GM21576 (cell line): Measurements from ENCODE around the gene NFATC1.

Source experiments
- ATAC-seq: cut with Tn5 transposase; IDR thresholded peaks from one replicate; pipeline ENCODE4 v1.9.1; 2021; ENCODE audit warnings: mild to moderate bottlenecking, moderate library complexity; ENCODE audit not compliant: unreplicated experiment

Gene NFATC1

GRCh38 chr18:79529296-79529695 lies 133.6 kb downstream of the NFATC1 start:
- ATAC-seq: no peak

DNA sequence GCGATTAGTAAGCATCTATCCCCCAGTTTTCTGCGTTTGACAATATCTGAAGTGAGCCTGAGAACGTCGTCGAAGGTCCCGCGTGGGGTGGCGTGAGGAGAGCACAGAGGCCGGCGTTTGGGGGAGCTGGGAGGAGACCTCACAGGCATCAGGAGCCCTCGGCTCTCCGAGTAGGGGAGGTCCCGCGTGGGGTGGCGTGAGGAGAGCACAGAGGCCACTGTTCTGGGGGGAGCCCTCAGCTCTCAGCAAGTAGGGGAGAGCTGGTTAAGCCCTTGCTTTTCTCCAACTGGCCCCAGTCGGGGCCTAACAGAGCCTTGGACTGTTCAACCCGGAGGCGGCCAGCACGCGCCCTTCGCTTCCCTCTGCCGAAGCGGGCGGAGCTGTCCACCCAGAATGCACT lies 134.3 kb downstream of the NFATC1 start:
- ATAC-seq: no peak

DNA sequence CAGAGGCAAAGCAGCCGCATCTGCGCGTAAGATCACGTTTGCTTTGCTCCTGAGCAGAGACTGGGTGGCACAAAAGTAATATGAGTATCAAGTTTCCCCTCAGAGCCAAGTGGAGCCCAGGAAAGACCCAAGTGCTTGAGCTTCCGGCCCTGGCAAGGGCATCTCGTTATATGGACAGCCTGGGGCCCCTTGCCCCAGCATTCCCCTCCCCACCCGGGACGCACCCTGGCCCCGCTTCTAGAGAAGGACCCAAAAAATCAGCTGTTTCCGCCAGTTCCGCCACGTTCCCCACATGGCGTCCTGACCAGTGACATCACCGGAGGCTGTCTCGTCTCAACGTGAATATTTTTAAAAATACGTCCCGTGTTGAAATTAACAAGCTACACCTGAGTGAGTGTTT lies 135.1 kb downstream of the NFATC1 start:
- ATAC-seq: no peak

GRCh38 chr18:79531386-79531785 lies 135.7 kb downstream of the NFATC1 start:
- no peak for ATAC-seq

- ATAC-seq: no peak
Observed at GRCh38 chr18:79531926-79532312, 136.2 kb downstream of the NFATC1 start.

DNA sequence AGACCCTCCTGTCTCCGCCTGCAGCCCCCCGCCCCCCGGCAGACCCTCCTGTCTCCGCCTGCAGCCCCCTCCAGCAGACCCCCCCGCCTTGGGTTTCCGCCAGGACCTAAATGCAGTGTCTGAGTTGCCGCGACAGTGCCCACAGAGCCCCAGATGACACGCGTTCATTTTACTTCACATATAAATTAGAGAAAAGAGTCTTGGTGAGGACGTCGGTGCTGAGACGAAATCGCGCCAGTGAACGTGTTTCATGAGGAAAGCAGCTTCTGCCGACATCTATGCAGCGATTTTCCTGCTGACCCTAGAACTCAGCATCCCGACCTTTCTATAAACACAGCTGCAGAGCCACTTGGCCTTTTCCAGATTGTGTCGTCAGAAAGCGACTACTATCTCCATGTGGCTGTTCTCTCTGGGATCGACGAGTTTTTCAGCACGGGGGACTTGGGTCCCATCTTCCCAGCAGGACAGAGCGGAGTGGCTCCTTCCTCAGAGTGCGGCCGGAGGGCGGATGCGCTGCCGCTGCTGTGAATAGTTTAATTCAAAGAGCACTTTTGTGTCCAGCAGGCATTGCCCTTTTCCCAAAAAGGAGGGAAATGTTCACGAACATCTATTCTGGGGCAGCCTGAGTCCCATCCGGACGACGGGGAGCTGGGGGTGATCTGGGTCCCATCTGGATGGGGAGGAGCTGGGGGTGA lies 136.7 kb downstream of the NFATC1 start:
- ATAC-seq: no peak

GRCh38 chr18:79533146-79533545 lies 137.4 kb downstream of the NFATC1 start:
- ATAC-seq: no peak

DNA sequence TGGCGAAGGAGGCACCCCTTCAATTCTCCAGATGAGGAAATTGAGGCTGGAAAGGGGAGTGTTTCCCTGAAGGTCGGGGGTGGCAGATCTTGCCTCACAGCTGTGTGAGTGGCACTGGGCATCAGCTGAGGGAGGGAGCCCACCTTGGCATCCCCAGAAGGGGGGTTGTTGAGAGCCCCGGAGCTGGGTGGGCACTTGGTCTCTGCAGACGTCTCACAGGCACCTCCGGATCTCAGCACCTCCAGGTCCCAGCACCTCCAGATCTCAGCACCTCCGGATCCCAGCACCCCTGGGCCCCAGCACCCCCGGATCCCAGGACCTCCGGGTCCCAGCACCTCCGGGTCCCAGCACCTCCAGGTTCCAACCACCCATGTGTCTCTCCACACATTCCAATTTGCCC lies 137.9 kb downstream of the NFATC1 start:
- no peak for ATAC-seq

- ATAC-seq: no peak
Observed at GRCh38 chr18:79534356-79534755, 138.6 kb downstream of the NFATC1 start.

- no peak for ATAC-seq
Observed at GRCh38 chr18:79537758-79538157, 142.0 kb downstream of the NFATC1 start.

DNA sequence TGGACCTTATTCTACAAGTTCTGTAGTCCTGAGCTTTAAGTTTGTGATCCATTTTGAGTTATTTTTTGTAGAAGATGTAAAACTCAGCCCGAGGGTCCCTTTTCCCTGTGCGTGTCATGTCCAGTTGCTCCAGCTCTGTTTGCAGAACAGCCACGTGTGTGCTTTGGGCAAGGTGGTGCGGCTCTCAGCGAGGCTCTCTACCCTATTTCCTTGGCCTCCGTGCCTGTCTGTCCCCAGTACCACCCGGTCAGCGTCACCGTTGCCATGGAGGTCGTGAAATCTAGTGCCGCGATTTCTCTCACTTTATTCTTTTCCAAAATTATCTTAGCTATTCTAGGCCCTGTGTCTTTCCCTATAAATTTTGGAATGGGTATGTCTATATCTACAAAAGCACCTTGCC lies 142.9 kb downstream of the NFATC1 start:
- no peak for ATAC-seq

- ATAC-seq: no peak
Observed at GRCh38 chr18:79540161-79540903, 144.6 kb downstream of the NFATC1 start.

GRCh38 chr18:79540904-79541282 lies 145.2 kb downstream of the NFATC1 start:
- no peak for ATAC-seq

DNA sequence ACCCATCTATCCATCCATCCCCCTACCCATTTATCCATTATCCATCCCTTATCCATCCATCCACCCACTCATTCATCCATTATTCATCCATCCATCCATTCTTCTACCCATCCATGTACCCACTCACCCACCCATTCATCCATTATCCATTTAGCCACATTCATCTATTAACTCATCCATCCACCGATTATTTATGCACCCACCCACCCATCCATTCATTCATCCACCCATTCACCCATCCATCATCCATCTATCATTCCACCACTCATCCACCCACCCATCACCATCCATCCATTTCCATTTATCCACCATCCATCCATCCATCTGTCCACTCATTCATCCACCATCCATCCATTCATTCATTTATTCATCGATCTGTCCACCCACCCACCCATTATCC lies 146.5 kb downstream of the NFATC1 start:
- ATAC-seq: no peak

- ATAC-seq: no peak
Observed at GRCh38 chr18:79542876-79543750, 147.4 kb downstream of the NFATC1 start.

DNA sequence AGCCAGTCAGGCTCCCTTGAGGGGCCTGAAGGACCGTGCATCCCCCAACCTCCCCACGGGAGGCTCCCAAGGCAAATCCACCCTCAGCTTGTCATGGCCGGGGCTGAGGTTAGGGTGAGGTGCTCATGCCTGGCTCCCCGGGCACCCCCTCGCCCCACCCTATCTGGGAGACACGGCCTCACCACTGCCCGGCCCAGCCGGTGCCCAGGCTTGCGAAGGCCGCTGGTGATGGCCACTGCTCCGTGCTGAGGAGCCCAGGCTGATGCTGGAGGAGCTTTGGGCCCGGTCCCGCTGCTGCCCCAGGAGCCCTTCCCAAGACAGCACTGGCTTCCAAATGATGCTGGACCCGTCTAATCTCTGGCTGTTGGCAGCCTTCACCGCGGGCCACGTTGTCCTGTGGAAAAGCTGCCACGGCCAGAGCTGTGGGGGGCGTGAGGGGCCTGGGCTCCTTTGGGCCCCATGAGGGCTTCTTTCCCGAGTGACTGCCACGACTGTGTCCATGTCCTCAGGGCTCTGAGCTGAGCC lies 148.2 kb downstream of the NFATC1 start:
- ATAC-seq: no peak

GRCh38 chr18:79544386-79544963 lies 148.7 kb downstream of the NFATC1 start:
- ATAC-seq: no peak

DNA sequence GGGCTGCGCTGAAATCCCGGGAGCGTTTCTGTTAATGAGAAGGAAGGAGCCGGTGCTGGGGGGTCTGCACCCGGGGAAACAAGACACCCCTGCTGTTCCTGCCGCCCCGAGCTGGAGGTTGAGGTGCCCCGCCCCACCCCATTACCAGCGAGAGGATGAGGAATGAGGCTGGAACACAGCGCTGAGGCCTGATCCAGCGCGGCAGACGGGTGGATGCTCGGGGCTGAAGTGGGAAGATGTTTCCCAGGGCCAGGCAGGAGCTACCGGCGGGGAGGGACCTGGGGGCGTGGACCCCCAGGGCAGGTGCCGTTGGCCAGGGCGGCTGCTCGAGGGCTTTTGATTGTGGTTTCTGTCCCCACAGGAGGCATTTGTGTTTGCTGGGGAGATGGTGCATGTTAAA lies 149.5 kb downstream of the NFATC1 start:
- ATAC-seq: no peak

GRCh38 chr18:79545736-79546171 lies 150.0 kb downstream of the NFATC1 start:
- no peak for ATAC-seq

DNA sequence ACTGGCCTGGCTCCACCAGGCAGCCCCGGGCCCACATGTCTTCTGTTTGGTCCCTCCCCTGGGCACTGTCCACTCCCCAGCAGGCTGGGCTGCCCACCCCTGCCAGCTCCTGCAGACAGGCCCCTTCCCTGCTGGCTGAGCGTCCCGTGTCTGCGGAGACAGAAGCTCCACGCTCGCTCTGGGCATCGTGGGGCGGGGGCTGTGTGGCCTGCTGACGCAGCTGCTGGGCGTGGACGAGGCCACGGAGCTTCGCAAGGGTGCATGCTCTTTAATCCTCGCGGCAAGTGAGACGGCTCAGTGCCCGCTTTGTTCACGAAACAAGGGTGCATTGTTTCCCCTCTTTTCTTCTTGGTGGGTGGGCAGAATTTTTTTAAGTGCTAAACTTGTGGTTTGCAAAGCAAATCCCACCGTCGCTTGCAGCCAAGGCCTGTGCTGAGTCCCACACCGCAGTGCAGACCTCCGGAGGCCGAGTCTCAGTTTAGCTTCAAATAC lies 151.1 kb downstream of the NFATC1 start:
- ATAC-seq: no peak
